IPS-15b (cell line): ENCODE results near the gene MAP2K5.

Source experiments
- H3K27me3 ChIP-seq: one replicate; pipeline ENCODE4 v1.6.1; 2013; ENCODE audit warnings: low read length; ENCODE audit not compliant: control insufficient read depth, insufficient read depth
- H3K36me3 ChIP-seq: one replicate; pipeline ENCODE4 v1.6.1; 2013; ENCODE audit warnings: low read length; ENCODE audit not compliant: control insufficient read depth, insufficient read depth
- H3K4me1 ChIP-seq: one replicate; pipeline ENCODE4 v1.6.1; 2013; ENCODE audit warnings: mild to moderate bottlenecking, low read length; ENCODE audit not compliant: control insufficient read depth, insufficient read depth
- H3K4me3 ChIP-seq: one replicate; pipeline ENCODE4 v1.5.1; 2013; ENCODE audit warnings: low read depth, low read length
- H3K9ac ChIP-seq: one replicate; pipeline ENCODE4 v1.6.1; 2013; ENCODE audit warnings: low read depth, mild to moderate bottlenecking, low read length
- H3K9me3 ChIP-seq: one replicate; pipeline ENCODE4 v1.6.1; 2013; ENCODE audit warnings: mild to moderate bottlenecking, low read length; ENCODE audit not compliant: control insufficient read depth, insufficient read depth

The MAP2K5 gene

DNA sequence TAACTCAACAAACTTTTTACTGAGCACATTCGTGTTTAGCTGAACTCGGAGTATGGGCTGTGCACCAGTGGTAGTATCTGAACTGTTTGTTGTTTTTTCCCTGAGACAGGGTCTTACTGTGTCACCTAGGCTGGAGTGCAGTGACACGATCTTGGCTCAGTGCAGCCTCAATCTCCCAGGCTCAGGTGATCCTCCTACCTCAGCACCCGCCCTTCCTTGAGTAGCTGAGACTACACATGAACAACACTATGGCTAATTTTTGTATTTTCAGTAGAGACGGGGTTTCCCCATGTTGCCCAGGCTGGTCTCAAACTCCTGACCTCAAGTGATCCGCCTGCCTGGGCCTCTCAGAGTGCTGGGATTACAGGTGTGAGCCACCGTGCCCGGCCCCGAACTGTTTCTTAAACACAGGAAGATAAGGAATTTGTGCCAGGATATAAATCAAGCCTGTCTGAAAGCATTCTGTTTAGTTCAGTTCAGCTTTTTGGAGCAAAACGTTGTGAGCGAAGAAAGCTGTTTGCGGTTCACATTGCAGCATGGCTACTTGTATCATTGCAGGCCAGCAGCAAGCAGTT, 242.4 kb downstream of the MAP2K5 start:
- Histone ChIP-seq H3K27me3 (no peaks in the 10 kb centered on the region), H3K9me3 (no peaks in the 10 kb centered on the region), H3K4me3 (no peak overlapping the region), H3K4me1 (peaks cover 19% of the 10 kb centered on the region), H3K36me3 (no peaks in the 10 kb centered on the region), H3K9ac (no peak overlapping the region)

DNA sequence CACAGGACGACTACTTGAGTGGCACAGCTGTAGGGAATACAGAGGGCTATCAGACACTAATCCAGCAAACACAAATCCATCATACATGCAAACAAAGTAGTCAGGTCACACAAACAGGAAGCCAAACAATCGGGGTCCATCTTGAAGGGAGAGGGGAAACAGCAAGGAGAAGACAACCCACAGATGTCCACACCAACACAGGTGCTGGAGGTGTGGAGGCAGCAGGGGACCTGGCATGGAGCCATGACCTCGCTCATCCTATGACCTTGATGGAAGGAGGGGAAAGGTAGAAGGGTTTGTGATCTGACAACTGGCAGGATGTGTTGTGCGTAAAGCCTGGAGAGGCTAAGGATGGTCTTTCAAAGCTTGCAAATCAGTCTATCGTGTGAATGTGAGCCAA, 242.9 kb downstream of the MAP2K5 start:
- Histone ChIP-seq H3K9me3 (no peaks in the 10 kb centered on the region), H3K9ac (no peak overlapping the region), H3K4me1 (peaks cover 19% of the 10 kb centered on the region), H3K36me3 (no peaks in the 10 kb centered on the region), H3K4me3 (no peak overlapping the region), H3K27me3 (no peaks in the 10 kb centered on the region)

DNA sequence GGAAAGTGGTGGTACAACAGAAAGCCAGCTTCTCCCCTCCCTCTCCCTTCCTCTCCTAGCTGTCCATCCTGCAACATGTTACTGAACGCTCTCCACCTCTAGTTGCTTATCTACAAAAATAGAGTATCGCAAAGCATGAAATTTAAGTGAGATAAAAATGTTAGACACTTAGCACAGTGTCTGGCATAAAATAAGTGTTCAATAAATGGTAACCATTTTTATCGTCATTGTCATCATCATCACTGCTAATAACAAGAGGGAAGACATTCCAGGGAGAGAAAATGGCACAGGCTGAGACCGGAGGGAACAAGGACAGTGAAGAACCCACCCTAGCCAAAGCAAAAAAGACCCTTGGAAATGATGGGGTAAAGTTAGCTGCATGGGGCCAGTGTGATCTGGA, 244.1 kb downstream of the MAP2K5 start:
- Histone ChIP-seq H3K4me3 (no peak overlapping the region), H3K27me3 (no peaks in the 10 kb centered on the region), H3K9me3 (no peaks in the 10 kb centered on the region), H3K4me1 (peaks cover 31% of the 10 kb centered on the region), H3K36me3 (no peaks in the 10 kb centered on the region), H3K9ac (no peak overlapping the region)

DNA sequence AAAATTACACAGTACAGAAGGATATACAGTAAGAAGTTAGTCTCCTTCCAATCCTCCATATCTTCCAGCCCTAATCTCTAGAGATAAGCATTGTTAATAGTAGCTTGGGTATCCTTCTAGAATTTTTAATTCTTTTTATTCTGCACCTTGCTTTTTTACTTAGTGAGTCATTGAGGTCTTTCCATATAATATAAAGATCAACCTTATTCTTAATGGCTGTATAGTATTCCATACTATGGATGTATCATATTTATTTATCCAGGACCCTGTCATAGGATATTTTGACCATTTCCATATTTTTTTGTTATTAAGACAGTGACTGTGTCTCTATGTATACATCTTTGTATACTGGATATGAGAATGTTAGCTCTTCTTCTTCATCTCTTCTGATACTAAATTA, 246.5 kb downstream of the MAP2K5 start:
- H3K9me3 ChIP-seq, result no peaks in the 10 kb centered on the region
- H3K4me1 ChIP-seq, result peaks cover 31% of the 10 kb centered on the region
- H3K27me3 ChIP-seq, result no peaks in the 10 kb centered on the region

DNA sequence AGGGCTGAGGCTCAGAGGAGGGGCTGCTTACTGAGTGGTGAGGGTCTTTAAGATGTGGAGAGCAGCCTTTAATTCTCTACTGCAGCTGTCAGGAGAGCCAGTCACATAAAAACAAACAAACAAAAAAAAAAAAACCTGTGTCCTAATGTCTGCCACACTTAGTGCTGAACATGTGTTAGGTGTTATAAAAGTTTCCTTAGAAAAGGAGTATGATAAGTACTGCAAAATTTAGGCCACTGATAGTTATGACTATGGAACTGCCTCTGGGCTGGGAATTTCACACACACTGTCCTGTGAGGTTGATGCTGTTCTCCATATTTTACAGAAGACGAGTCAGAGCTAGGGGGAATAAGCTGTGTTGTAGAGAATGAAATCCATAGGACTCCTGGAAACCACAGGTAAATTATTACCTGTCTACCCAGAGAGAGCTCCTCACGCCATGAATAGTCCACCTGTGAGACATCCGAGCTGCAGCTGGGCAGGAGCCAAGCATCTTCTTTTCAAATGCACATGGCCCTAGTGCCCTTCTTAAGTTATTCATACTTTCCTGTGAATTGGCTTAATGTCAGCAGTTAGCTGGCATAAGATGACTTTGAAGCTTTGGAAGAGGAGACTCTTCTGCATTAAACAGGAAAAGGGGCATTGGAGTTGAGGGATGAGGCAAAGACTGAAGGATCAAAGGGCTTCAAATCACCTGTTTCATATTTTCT, 248.3 kb downstream of the MAP2K5 start:
- no peaks in the 10 kb centered on the region for H3K27me3 ChIP-seq
- no peak overlapping the region for H3K9ac ChIP-seq
- H3K36me3 ChIP-seq, result no peaks in the 10 kb centered on the region
- no peaks in the 10 kb centered on the region for H3K9me3 ChIP-seq
- H3K4me1 ChIP-seq, result peaks cover 27% of the 10 kb centered on the region
- H3K4me3 ChIP-seq, result peak overlapping the region; percentile 20

More for the DNA sequence above, 246.5 kb downstream of the MAP2K5 start:
- Histone ChIP-seq H3K36me3 (no peaks in the 10 kb centered on the region), H3K4me3 (no peak overlapping the region), H3K9ac (no peak overlapping the region)

DNA sequence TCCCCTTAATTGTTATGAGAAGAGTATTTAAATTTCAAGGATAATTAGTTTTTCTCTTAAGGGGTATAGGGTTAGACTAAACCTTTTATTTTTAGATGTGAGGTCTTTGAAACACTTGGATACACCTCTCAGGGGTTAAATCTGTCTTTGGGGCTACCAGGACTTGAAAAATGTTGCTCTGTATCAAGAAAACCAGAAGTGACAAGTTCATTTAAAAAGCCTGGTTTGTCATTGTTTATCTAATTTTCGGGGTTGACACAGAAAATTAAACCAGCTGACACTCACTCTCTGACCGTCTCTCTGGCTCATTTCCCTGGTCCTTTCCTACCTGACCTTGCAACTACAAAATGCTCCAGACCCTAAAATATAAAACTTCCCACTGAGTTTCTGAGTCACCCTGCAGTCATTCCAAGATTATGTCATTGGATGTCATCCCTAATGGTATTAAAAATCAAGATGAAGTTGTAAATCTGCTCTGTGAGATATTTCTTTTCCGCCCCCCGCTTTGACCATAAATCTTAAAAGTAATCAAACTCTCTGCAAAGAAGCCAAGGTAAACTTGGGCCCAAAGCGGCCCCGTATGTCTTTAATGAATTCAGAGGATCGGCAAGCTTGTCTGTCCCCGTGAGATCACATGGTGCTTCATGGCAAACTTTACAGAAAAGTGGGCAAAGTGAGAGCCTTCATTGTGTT, 249.9 kb downstream of the MAP2K5 start:
- no peak overlapping the region for H3K9ac ChIP-seq
- H3K36me3 ChIP-seq, result no peaks in the 10 kb centered on the region
- H3K9me3 ChIP-seq, result no peaks in the 10 kb centered on the region
- H3K27me3 ChIP-seq, result no peaks in the 10 kb centered on the region
- H3K4me3 ChIP-seq, result no peak overlapping the region
- H3K4me1 ChIP-seq, result peaks cover 25% of the 10 kb centered on the region

DNA sequence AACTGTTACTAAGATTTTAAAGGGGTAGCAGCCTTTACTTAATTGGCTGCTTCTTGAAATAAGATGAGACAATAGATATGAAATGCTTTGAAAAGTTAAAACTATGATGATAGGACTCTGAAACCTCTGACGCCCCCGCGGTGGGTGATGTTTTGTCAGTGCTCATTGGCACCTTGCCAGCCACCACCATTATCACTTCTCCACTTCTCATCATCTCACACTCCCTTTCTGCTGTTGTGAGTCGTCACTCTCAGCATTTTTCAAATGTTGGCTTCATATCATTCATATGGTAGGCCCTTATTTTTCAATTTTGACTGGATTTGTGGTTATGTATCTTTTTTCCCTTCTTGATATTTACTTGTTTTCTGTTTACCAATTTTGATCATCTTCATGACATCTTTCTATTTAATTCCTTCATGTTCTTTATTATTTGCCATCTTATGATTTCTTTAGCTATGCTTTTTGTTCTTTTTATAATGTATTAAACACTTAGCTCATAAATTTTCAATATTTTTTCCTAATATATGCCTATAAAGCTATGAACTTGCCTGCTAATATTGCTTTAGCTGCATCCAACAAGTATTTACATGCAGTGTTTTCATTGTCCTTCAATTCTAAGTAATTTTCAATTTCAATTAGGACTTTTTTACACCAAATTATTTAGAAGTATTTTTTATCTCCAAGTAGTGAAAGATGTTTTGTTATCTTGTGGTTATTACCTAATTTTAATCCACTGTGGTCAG, 252.5 kb downstream of the MAP2K5 start:
- Histone ChIP-seq H3K9me3 (no peaks in the 10 kb centered on the region), H3K27me3 (no peaks in the 10 kb centered on the region), H3K4me1 (peaks cover 21% of the 10 kb centered on the region), H3K9ac (no peak overlapping the region), H3K36me3 (no peaks in the 10 kb centered on the region), H3K4me3 (no peak overlapping the region)

DNA sequence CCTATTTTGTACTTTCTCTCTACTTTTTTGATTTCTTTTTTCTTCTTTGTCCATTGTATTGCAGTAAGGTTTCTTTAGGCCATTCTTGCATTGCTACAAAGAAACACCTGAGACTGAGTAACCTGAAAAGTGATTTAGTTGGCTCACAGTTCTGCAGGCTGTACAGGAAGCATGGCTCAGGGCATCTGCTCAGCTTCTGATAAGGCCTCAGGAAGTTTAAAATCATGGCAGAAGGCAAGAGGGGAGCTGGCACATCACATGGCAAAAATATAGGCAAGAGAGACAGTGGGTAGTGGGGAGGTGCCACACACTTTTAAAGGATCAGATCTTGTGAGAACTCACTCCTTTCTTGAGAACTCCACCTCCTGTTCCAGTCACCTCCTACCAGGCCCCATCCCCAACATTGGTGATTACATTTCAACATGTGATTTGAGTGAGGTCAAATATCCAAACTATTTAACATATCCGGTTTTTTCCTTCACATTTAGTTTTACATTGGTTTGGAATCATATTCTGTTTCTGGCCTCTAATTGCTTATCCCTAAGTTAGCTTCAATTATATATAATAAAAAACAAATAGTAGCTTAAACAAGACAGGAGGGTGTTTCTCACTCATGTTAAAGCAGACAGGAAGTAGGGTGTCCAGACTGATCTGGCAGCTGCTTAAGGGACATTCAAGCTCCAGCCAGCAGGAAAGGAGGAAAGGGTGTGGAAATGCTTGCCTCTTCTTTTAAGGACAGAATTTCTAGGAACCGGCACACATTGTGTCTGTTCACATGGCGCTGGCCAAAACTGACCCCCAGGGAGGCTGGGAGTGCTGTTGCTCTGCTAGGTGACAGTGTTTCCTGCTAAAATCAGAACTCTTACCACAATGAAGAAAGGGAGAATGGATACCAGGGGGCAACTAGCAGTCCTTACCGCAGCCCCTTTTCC, 254.0 kb downstream of the MAP2K5 start:
- H3K36me3 ChIP-seq, result no peaks in the 10 kb centered on the region
- H3K9me3 ChIP-seq, result no peaks in the 10 kb centered on the region
- H3K27me3 ChIP-seq, result no peaks in the 10 kb centered on the region
- no peak overlapping the region for H3K4me3 ChIP-seq
- no peak overlapping the region for H3K9ac ChIP-seq
- peaks cover 10% of the 10 kb centered on the region for H3K4me1 ChIP-seq

DNA sequence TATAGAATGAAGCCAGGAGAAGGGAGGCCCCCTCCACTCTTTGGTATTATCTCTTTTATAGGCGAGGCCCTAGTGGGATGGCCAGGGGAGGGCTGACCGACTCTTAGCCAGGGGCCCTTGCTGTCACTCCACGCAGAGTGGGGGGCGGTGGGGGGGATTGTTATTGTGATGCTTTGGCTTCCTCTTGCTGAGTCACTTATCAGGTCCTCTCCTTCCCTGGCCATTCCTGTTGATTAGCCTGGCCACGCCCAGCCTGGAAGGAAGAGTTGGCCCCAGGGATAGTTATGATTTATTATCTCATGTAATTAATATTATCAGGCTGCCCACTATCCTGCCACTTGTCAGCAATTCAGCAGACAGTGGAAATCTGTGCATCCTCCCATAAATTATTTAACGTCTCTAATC, 257.3 kb downstream of the MAP2K5 start:
- H3K4me3 ChIP-seq, result no peak overlapping the region
- H3K4me1 ChIP-seq, result peaks cover 6% of the 10 kb centered on the region
- H3K36me3 ChIP-seq, result no peaks in the 10 kb centered on the region
- H3K9ac ChIP-seq, result no peak overlapping the region
- H3K27me3 ChIP-seq, result no peaks in the 10 kb centered on the region
- H3K9me3 ChIP-seq, result no peaks in the 10 kb centered on the region

DNA sequence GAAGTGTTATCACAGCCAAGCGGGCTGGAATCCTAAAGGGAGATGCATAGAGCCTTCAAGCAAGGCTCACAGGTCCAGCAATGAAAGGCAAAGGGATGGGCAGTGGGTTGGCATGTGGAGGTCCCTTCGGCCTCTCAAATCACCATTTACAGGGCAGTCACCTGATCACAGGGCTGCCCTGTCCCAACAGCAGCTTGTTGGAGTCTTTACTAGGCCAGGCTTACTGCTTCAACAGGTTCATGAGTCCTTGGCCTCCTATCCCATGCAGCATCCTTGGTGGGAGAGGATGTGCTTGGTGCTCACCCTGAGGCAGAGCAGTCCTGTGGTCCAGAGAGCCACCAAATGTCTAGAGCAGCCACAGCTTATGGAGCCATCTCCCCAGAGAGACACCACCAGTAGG, 258.6 kb downstream of the MAP2K5 start:
- H3K4me1 ChIP-seq, result peaks cover 8% of the 10 kb centered on the region
- H3K36me3 ChIP-seq, result no peaks in the 10 kb centered on the region
- peak overlapping the region; percentile 8 for H3K9ac ChIP-seq
- no peaks in the 10 kb centered on the region for H3K27me3 ChIP-seq
- no peak overlapping the region for H3K4me3 ChIP-seq
- H3K9me3 ChIP-seq, result no peaks in the 10 kb centered on the region
